Endothelial cell (in vitro differentiated cells): ENCODE results near the gene CFAP141. TPM values are rescaled to one million over a fixed set of nuclear protein-coding genes. Genes with fewer than 3 reads are reported as not detected.
A peak's percentile ranks its signal among the peaks of the same experiment; 100 is the strongest.

Experiments
- DNase-seq: peaks from one replicate; pipeline ENCODE4 v3.0.0; 2021; ENCODE audit warnings: low spot score
- H3K27ac Mint-ChIP-seq: one replicate; pipeline ENCODE4 v1.8.0; 2021; ENCODE audit warnings: mixed read lengths, inconsistent platforms; ENCODE audit not compliant: unreplicated experiment
- H3K27me3 Mint-ChIP-seq: one replicate; pipeline ENCODE4 v1.8.0; 2021; ENCODE audit warnings: mild to moderate bottlenecking, moderate library complexity, mixed read lengths, inconsistent platforms; ENCODE audit not compliant: unreplicated experiment
- H3K36me3 Mint-ChIP-seq: one replicate; pipeline ENCODE4 v1.8.0; 2021; ENCODE audit warnings: mild to moderate bottlenecking, low read depth, mixed read lengths, inconsistent platforms; ENCODE audit not compliant: unreplicated experiment
- H3K4me1 Mint-ChIP-seq: one replicate; pipeline ENCODE4 v1.8.0; 2021; ENCODE audit warnings: mild to moderate bottlenecking, mixed read lengths, inconsistent platforms; ENCODE audit not compliant: unreplicated experiment
- H3K4me3 Mint-ChIP-seq: one replicate; pipeline ENCODE4 v1.8.0; 2021; ENCODE audit warnings: mild to moderate bottlenecking, mixed read lengths, inconsistent platforms; ENCODE audit not compliant: unreplicated experiment
- H3K9me3 Mint-ChIP-seq: one replicate; pipeline ENCODE4 v1.8.0; 2021; ENCODE audit warnings: mixed read lengths, inconsistent platforms; ENCODE audit not compliant: unreplicated experiment
- CTCF ChIP-seq: fragments of 200-600 bp; sonication (generic); IDR thresholded peaks from one replicate; pipeline ENCODE4 v1.5.0; 2021; ENCODE audit warnings: antibody characterized with exemption; ENCODE audit not compliant: unreplicated experiment
- total RNA-seq: library from RNA; stranded (reverse); fragmentation: NEBNext Ultra II Directional; extraction: Animal tissue kit (Norgen Biotek cat#: 25700); gene quantifications from one replicate; pipeline ENCODE4 v1.2.1, GENCODE V29; 2021; ENCODE audit not compliant: unreplicated experiment

CFAP141 gene
- total RNA-seq, 1 donor from 2014 or later: not detected

GRCh38 chr1:154220071-154220969 is 14.2 kb upstream of the CFAP141 start, which contains the start of gene UBAP2L:
UBAP2L (plus strand) TSS chr1:154220955; CDS start chr1:154225124, 4,169 bp downstream.
- Mint-ChIP-seq H3K9me3 (no peaks in the 10 kb centered on the region), H3K36me3 (peaks cover 14% of the 10 kb centered on the region), H3K4me3 (peak within 1 kb of the TSS; percentile 99), H3K27ac (peak within 1 kb of the TSS; percentile 99), H3K27me3 (peaks cover 15% of the 10 kb centered on the region), H3K4me1 (peaks cover 36% of the 10 kb centered on the region)
- no peak for TF ChIP-seq CTCF
- peak; percentile 98 for DNase-seq

- Mint-ChIP-seq H3K27ac (peak overlapping the region; percentile 99), H3K36me3 (peaks cover 15% of the 10 kb centered on the region), H3K4me3 (peak overlapping the region; percentile 99), H3K4me1 (peaks cover 36% of the 10 kb centered on the region), H3K9me3 (no peaks in the 10 kb centered on the region), H3K27me3 (peaks cover 15% of the 10 kb centered on the region)
- no peak for DNase-seq
- no peak for TF ChIP-seq CTCF
Measured at GRCh38 chr1:154219541-154219940, 13.4 kb upstream of the CFAP141 start.

- no peak for TF ChIP-seq CTCF
- peaks cover 20% of the 10 kb centered on the region for H3K36me3 Mint-ChIP-seq
- no peak for DNase-seq
- H3K4me1 Mint-ChIP-seq: peaks cover 34% of the 10 kb centered on the region
- H3K4me3 Mint-ChIP-seq: peak overlapping the region; percentile 99
- peak overlapping the region; percentile 74 for H3K27ac Mint-ChIP-seq
- H3K9me3 Mint-ChIP-seq: no peaks in the 10 kb centered on the region
- H3K27me3 Mint-ChIP-seq: peaks cover 15% of the 10 kb centered on the region
Measured at GRCh38 chr1:154218545-154218944, 12.4 kb upstream of the CFAP141 start.

GRCh38 chr1:154213274-154213673 is 7.1 kb upstream of the CFAP141 start:
- Mint-ChIP-seq H3K27me3 (no peaks in the 10 kb centered on the region), H3K36me3 (peaks cover 30% of the 10 kb centered on the region), H3K4me1 (peaks cover 2% of the 10 kb centered on the region), H3K9me3 (no peaks in the 10 kb centered on the region), H3K27ac (no peak overlapping the region), H3K4me3 (no peak overlapping the region)
- DNase-seq: no peak
- no peak for TF ChIP-seq CTCF

GRCh38 chr1:154212083-154212482 is 6.0 kb upstream of the CFAP141 start:
- H3K27ac Mint-ChIP-seq: no peak overlapping the region
- DNase-seq: no peak
- H3K4me3 Mint-ChIP-seq: peak overlapping the region; percentile 65
- no peaks in the 10 kb centered on the region for H3K9me3 Mint-ChIP-seq
- no peaks in the 10 kb centered on the region for H3K4me1 Mint-ChIP-seq
- peaks cover 33% of the 10 kb centered on the region for H3K36me3 Mint-ChIP-seq
- TF ChIP-seq CTCF: no peak
- no peaks in the 10 kb centered on the region for H3K27me3 Mint-ChIP-seq
